Measurements from ENCODE around the gene ACAA1. TPM values are rescaled to one million over a fixed set of nuclear protein-coding genes. Genes with fewer than 3 reads are reported as not detected.

ACAA1 gene
- total and polyA plus RNA-seq, 9 of the 15 experiments (the other 6 are each of a cell fraction or from before 2014, with no cell fraction given): 4.0 to 88.9 (median 57.2) TPM

DNA sequence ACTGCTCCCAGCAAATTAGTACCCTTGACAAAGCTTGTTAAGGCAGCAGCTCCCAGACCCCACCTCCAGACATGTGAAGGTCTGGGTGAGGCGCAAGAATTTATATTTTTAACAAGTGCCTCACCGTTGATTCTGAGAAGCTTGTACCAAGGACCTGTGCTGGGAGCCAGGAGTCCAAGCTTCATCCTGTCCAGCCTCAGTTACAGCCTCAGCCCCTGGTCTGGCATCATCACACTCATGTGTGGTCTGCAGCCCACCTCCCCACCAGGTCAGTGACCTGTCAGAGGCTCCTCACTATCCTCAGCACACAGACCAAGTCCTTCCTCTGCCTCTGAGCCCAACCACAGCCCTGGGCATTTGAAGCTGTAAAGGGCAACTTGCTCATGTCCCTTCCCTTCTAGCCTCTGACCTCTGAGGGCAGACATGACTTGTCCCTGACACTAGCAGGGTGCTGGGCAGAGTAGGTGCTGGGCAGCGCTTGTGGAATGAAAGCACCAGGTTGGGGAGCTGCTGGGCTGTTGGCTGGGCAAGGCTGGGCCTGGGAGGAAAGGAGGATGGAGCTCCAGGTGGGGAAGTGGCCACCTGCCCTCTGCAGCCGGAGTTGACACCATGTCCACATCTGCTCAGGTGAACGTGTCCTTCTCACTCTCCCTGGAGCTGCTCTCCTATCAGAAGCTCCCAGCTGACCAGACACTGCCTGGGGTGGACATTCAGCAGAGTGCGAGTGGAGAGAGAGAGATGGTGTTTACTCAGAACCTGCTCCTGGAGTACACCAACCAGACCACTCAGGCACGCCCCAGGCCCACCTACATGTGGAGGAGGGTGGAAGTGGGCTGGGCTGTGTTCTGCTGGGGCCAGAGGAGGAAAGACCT is 16.9 kb downstream of the ACAA1 start:
- intact Hi-C loops (cut with micrococcal nuclease): loop anchor here (5.0 kb wide), 3 partner anchors 148 to 362 kb away; partner anchors contain the start of gene XYLB

More for the DNA sequence above, 16.9 kb downstream of the ACAA1 start:
- ATAC-seq (no peak), FAIRE-seq (no peak), DNase-seq (ENCODE audit: extremely low read depth in 1 of 4, low spot score in 3 of 4) (no peak)
- BruUV-seq (replicated peaks): no TSS peak
- Histone ChIP-seq H3K9me3 (replicated peaks; ENCODE audit: control insufficient read depth, insufficient read depth, low read depth, low read length) (no peaks in the 10 kb centered on the region), H3K9ac (ENCODE audit: insufficient read depth in 1 of 2, low read depth in 2 of 2, low read length in 2 of 2) (peak overlapping the region in 1 of 2 experiments; percentile 57; a peak in 1 of 4 replicates), H3K4me3 (no peak overlapping the region), H3K4me2 (ENCODE audit: insufficient read depth, low read length) (no peak overlapping the region), H3K27me3 (ENCODE audit: control insufficient read depth in 2 of 2, insufficient read depth in 2 of 2, low read length in 2 of 2) (peaks cover 3 to 17% of the 10 kb centered on the region in 2 experiments; a peak in 2 of 5 replicates), H3K9me1 (ENCODE audit: control insufficient read depth, insufficient read depth, low read length) (no peaks in the 10 kb centered on the region), H3K36me3 (ENCODE audit: control insufficient read depth, insufficient read depth, low read length) (peaks cover 43% of the 10 kb centered on the region; the same call in 2 of the 3 replicates), H3K27ac (ENCODE audit: extremely low read depth, low read depth, low read length) (no peak overlapping the region), H3K79me2 (ENCODE audit: control insufficient read depth, insufficient read depth, low read length) (no peaks in the 10 kb centered on the region), H4K20me1 (replicated peaks; ENCODE audit: control insufficient read depth, insufficient read depth, low read length) (peaks cover 18% of the 10 kb centered on the region), H2AFZ (ENCODE audit: low read depth, low read length) (no peak overlapping the region), H3K4me1 (replicated peaks in 1 of 2; ENCODE audit: control insufficient read depth in 2 of 2, insufficient read depth in 2 of 2, low read length in 2 of 2) (peaks cover 0 to 25% of the 10 kb centered on the region in 2 experiments; a peak in 3 of 5 replicates)
- in situ Hi-C loops (cut with MboI): loop anchor here (5.0 kb wide), 1 partner anchor 532 kb away; no protein-coding TSS in a partner anchor
- ChIA-PET POLR2A (interaction anchor here (0.8 to 1.6 kb wide), 4 partner anchors 12 to 277 kb away, joined by 3 read pairs; partner anchors contain the start of gene ACAA1), CTCF (ENCODE audit: low intra/inter-chr PET ratio) (no interaction called here)
- 80% methylated on average over 7 of the region's 7 CpGs for whole genome bisulfite sequencing (ENCODE audit: insufficient coverage, low coverage, missing lambda C conversion rate)
- TF ChIP-seq FIP1L1 (IDR thresholded peaks at IDR 0.05; ENCODE audit: low read depth, low read length, poor library complexity, severe bottlenecking): no peak
- TF ChIP-seq, protein P1, sequence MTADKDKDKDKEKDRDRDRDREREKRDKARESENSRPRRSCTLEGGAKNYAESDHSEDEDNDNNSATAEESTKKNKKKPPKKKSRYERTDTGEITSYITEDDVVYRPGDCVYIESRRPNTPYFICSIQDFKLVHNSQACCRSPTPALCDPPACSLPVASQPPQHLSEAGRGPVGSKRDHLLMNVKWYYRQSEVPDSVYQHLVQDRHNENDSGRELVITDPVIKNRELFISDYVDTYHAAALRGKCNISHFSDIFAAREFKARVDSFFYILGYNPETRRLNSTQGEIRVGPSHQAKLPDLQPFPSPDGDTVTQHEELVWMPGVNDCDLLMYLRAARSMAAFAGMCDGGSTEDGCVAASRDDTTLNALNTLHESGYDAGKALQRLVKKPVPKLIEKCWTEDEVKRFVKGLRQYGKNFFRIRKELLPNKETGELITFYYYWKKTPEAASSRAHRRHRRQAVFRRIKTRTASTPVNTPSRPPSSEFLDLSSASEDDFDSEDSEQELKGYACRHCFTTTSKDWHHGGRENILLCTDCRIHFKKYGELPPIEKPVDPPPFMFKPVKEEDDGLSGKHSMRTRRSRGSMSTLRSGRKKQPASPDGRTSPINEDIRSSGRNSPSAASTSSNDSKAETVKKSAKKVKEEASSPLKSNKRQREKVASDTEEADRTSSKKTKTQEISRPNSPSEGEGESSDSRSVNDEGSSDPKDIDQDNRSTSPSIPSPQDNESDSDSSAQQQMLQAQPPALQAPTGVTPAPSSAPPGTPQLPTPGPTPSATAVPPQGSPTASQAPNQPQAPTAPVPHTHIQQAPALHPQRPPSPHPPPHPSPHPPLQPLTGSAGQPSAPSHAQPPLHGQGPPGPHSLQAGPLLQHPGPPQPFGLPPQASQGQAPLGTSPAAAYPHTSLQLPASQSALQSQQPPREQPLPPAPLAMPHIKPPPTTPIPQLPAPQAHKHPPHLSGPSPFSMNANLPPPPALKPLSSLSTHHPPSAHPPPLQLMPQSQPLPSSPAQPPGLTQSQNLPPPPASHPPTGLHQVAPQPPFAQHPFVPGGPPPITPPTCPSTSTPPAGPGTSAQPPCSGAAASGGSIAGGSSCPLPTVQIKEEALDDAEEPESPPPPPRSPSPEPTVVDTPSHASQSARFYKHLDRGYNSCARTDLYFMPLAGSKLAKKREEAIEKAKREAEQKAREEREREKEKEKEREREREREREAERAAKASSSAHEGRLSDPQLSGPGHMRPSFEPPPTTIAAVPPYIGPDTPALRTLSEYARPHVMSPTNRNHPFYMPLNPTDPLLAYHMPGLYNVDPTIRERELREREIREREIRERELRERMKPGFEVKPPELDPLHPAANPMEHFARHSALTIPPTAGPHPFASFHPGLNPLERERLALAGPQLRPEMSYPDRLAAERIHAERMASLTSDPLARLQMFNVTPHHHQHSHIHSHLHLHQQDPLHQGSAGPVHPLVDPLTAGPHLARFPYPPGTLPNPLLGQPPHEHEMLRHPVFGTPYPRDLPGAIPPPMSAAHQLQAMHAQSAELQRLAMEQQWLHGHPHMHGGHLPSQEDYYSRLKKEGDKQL (CRISPR knock-in tag; IDR thresholded peaks at IDR 0.05; ENCODE audit: borderline replicate concordance): no peak
- TF ChIP-seq, protein P2, sequence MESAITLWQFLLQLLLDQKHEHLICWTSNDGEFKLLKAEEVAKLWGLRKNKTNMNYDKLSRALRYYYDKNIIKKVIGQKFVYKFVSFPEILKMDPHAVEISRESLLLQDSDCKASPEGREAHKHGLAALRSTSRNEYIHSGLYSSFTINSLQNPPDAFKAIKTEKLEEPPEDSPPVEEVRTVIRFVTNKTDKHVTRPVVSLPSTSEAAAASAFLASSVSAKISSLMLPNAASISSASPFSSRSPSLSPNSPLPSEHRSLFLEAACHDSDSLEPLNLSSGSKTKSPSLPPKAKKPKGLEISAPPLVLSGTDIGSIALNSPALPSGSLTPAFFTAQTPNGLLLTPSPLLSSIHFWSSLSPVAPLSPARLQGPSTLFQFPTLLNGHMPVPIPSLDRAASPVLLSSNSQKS (CRISPR knock-in tag; IDR thresholded peaks at IDR 0.05): no peak
- TF ChIP-seq NCOA4 (IDR thresholded peaks at IDR 0.05; ENCODE audit: partially characterized antibody): no peak
- TF ChIP-seq FOXA1 (IDR thresholded peaks at IDR 0.05; ENCODE audit: borderline replicate concordance): no peak
- TF ChIP-seq ZNF668 (CRISPR knock-in tag; IDR thresholded peaks at IDR 0.05): no peak
- TF ChIP-seq, protein P3, sequence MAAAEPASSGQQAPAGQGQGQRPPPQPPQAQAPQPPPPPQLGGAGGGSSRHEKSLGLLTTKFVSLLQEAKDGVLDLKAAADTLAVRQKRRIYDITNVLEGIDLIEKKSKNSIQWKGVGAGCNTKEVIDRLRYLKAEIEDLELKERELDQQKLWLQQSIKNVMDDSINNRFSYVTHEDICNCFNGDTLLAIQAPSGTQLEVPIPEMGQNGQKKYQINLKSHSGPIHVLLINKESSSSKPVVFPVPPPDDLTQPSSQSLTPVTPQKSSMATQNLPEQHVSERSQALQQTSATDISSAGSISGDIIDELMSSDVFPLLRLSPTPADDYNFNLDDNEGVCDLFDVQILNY (CRISPR knock-in tag; IDR thresholded peaks at IDR 0.05): no peak
- TF ChIP-seq CBFA2T2 (conservative IDR thresholded peaks at IDR 0.05): no peak
- TF ChIP-seq TAF15 (IDR thresholded peaks at IDR 0.05; ENCODE audit: low read depth, low read length): no peak
- no peak for TF ChIP-seq FOSL1 (tag; conservative IDR thresholded peaks at IDR 0.05)
- TF ChIP-seq, protein P4, sequence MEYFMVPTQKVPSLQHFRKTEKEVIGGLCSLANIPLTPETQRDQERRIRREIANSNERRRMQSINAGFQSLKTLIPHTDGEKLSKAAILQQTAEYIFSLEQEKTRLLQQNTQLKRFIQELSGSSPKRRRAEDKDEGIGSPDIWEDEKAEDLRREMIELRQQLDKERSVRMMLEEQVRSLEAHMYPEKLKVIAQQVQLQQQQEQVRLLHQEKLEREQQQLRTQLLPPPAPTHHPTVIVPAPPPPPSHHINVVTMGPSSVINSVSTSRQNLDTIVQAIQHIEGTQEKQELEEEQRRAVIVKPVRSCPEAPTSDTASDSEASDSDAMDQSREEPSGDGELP (CRISPR knock-in tag; IDR thresholded peaks at IDR 0.05; ENCODE audit: borderline replicate concordance): no peak

Data from K562 (cell line).